AG10803 (cell line): Measurements from ENCODE around the gene GART.

Source experiments
- DNase-seq: peaks from one replicate; pipeline ENCODE4 v3.0.0; 2010; ENCODE audit warnings: low read depth
- H3K4me3 ChIP-seq: 2 replicates; pipeline ENCODE4 v1.5.1; 2011; ENCODE audit warnings: mild to moderate bottlenecking, low read length, control low read depth
- TF ChIP-seq, protein P1 (sequence below): conservative IDR thresholded peaks from 2 replicates; pipeline ENCODE4 v1.5.1; 2011; ENCODE audit warnings: mild to moderate bottlenecking, low read length, control low read depth, inconsistent platforms

The GART gene

DNA sequence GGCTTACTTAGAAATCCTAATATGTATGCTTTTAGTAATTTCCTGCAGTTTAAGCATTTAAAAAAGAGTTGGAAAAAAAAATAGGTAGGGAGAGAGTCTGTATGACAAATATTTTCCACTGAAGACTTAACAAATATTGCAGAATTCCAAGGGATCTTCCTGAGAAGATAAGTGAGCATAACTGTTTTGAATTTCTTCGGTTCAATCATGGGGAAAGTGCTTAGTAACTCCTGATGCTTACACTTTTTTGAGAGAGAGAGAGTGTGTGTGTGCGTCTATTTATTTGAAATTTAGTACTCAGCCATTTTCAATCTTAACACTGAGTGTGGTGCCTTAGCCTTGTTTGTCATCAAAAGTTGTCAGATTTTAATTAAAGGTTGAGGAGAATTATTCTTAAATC, 19.5 kb upstream of the GART start:
- no peak for DNase-seq
- TF ChIP-seq, protein P1, sequence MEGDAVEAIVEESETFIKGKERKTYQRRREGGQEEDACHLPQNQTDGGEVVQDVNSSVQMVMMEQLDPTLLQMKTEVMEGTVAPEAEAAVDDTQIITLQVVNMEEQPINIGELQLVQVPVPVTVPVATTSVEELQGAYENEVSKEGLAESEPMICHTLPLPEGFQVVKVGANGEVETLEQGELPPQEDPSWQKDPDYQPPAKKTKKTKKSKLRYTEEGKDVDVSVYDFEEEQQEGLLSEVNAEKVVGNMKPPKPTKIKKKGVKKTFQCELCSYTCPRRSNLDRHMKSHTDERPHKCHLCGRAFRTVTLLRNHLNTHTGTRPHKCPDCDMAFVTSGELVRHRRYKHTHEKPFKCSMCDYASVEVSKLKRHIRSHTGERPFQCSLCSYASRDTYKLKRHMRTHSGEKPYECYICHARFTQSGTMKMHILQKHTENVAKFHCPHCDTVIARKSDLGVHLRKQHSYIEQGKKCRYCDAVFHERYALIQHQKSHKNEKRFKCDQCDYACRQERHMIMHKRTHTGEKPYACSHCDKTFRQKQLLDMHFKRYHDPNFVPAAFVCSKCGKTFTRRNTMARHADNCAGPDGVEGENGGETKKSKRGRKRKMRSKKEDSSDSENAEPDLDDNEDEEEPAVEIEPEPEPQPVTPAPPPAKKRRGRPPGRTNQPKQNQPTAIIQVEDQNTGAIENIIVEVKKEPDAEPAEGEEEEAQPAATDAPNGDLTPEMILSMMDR, result no peak
- no peak overlapping the region for H3K4me3 ChIP-seq

DNA sequence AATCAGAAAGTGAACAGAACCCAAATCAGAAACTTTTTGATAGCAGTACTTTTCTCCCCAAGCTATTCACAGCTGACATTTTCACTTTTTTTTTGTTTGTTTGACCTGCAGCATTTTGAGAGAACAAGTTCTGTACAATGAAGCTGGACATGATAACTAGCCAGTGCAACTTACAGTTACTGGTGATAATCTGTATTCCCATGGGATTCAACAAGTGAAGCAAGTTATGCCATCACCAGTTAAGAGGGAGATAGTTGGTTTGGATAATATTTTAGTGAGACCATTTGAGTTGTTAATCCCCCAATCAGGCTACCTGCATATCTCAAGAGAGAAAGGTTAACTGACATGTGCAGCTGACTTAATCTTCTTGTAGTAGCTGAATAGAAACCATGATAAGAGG, 19.0 kb upstream of the GART start:
- no peak for DNase-seq
- H3K4me3 ChIP-seq, result no peak overlapping the region
- TF ChIP-seq, protein P1, result no peak

DNA sequence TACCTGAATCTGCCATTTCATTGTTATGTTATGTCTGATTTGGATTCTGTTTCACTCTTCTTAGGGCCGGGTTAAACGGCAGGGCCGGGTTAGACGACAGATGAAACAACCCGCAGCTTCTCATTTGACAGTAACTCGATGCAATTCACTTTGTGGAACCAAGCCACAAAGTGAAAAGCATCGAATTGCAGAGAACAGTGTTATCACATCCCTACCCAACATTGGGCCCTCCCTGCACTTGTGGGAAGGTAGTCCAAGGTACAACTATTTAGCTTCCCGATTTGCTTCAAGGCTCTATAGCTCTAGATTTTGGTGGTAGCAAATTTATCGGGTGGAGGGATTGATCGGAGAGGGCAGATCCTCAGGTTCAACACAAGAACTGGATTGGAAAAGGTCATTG, 17.9 kb upstream of the GART start:
- no peak for DNase-seq
- TF ChIP-seq, protein P1, result no peak
- no peak overlapping the region for H3K4me3 ChIP-seq

DNA sequence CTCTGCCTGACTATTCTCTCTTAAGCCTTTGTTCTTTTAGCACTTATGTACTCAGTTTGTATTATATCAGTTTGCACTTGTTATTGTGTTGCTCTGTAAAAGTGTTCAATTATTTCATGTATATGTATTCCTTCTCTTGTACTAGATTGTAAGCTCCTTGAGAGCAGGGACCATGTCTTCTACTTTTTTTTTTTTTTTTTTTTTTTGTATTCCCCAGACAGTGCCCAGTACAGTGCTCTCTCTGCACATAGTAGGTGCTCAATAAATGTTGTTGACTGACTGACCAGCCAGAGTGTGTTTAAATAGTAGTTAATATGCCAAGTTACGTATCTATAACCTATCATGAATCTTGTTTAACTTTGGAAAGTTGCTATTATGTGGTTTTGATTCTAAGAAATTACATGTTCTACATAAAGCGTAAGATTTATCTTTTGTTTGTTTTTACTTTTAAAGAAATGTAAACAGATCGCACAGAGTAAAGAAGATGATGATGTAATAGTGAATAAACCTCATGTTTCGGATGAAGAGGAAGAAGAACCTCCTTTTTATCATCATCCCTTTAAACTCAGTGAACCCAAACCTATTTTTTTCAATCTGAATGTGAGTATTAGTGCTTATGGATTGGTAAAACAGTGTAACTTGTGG, 17.0 kb upstream of the GART start:
- H3K4me3 ChIP-seq, result no peak overlapping the region
- TF ChIP-seq, protein P1, result no peak
- no peak for DNase-seq

DNA sequence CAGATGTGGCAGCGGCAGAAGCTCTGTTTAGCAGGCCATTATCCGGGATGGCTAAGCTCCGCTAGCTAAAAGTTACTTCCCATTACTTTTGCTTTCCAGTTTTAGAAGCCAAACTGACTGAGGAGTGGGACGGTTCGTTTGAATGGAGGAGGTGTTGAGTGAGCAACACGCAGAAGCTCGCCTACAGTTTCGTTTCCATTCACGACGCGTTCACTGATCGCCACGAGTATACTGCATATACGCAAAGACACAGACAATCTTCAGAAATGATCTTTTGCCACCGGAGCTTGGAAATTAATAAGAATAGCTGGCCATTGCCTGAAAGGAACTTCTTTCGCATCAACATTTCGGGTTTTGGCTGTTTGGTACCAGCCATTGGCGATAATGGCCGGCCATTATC, 15.5 kb upstream of the GART start:
- no peak overlapping the region for H3K4me3 ChIP-seq
- DNase-seq, result no peak
- TF ChIP-seq, protein P1, result no peak

DNA sequence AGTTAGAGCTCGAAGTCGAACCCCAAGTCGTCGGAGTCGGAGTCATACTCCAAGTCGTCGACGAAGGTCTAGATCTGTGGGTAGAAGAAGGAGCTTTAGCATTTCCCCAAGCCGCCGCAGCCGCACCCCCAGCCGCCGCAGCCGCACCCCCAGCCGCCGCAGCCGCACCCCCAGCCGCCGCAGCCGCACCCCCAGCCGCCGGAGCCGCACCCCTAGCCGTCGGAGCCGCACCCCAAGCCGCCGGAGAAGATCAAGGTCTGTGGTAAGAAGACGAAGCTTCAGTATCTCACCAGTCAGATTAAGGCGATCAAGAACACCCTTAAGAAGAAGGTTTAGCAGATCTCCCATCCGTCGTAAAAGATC, 13.0 kb upstream of the GART start:
- H3K4me3 ChIP-seq, result no peak overlapping the region
- DNase-seq, result no peak
- TF ChIP-seq, protein P1, result no peak

DNA sequence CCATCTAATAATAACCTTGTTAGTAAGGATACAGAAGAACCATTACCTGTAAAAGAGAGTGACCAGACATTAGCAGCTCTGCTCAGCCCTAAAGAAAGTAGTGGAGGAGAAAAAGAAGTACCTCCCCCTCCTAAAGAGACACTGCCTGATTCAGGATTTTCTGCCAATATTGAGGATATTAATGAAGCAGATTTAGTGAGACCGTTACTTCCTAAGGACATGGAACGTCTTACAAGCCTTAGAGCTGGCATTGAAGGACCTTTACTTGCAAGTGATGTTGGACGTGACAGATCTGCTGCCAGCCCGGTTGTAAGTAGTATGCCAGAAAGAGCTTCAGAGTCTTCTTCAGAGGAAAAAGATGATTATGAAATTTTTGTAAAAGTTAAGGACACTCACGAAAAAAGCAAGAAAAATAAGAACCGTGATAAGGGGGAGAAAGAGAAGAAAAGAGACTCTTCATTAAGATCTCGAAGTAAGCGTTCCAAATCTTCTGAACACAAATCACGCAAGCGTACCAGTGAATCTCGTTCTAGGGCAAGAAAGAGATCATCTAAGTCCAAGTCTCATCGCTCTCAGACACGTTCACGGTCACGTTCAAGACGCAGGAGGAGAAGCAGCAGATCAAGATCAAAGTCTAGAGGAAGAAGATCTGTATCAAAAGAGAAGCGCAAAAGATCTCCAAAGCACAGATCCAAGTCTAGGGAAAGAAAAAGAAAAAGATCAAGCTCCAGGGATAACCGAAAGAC, 12.5 kb upstream of the GART start:
- no peak overlapping the region for H3K4me3 ChIP-seq
- TF ChIP-seq, protein P1, result no peak
- DNase-seq, result no peak
